ENCODE results near the gene UNC45A.
A peak's percentile ranks its signal among the peaks of the same experiment; 100 is the strongest.

UNC45A gene

GRCh38 chr15:90954712-90955623, 19.9 kb downstream of the UNC45A start, which contains the start of gene RCCD1:
Gene RCCD1, plus strand, starts transcription at chr15:90954884. Its CDS starts 1,851 bp downstream, at chr15:90956735.
- Histone ChIP-seq H3K4me3 (ENCODE audit: low read length) (peak within 1 kb of the TSS; percentile 76), H2BK5ac (ENCODE audit: low read length) (peak within 1 kb of the TSS; percentile 70), H3K36me3 (ENCODE audit: control insufficient read depth, insufficient read depth, low read length) (peaks cover 8% of the 10 kb centered on the region), H3K79me2 (ENCODE audit: control insufficient read depth, insufficient read depth, low read length) (no peaks in the 10 kb centered on the region), H3K4me1 (ENCODE audit: control insufficient read depth, low read depth, low read length) (peaks cover 3% of the 10 kb centered on the region), H2AK5ac (ENCODE audit: low read length) (no peak within 1 kb of the TSS), H3K4ac (ENCODE audit: low read depth, low read length) (peak within 1 kb of the TSS; percentile 56), H2BK15ac (replicated peaks; ENCODE audit: low read depth) (no peak within 1 kb of the TSS), H3K4me2 (ENCODE audit: low read length) (peak within 1 kb of the TSS; percentile 72), H3K9ac (ENCODE audit: low read length) (peak within 1 kb of the TSS; percentile 97), H3K23ac (ENCODE audit: low read length) (no peak within 1 kb of the TSS), H3K27me3 (ENCODE audit: insufficient read depth, low read length, poor library complexity) (no peaks in the 10 kb centered on the region), H4K8ac (ENCODE audit: low read depth, low read length) (no peak within 1 kb of the TSS), H3K27ac (ENCODE audit: low read depth, low read length) (peak within 1 kb of the TSS; percentile 90), H3K56ac (ENCODE audit: low read length) (peak within 1 kb of the TSS; percentile 96), H4K5ac (ENCODE audit: low read length) (no peak within 1 kb of the TSS), H2BK120ac (ENCODE audit: low read depth, low read length) (no peak within 1 kb of the TSS), H3K79me1 (ENCODE audit: low read length) (peaks cover 2% of the 10 kb centered on the region), H3K18ac (ENCODE audit: low read length) (peak within 1 kb of the TSS; percentile 69)
- no CpG with 5 or more reads among the region's 69 CpGs for WGBS (ENCODE audit: extremely low coverage, insufficient coverage, low lambda C conversion rate)
- DNase-seq = peak; percentile 98

DNA sequence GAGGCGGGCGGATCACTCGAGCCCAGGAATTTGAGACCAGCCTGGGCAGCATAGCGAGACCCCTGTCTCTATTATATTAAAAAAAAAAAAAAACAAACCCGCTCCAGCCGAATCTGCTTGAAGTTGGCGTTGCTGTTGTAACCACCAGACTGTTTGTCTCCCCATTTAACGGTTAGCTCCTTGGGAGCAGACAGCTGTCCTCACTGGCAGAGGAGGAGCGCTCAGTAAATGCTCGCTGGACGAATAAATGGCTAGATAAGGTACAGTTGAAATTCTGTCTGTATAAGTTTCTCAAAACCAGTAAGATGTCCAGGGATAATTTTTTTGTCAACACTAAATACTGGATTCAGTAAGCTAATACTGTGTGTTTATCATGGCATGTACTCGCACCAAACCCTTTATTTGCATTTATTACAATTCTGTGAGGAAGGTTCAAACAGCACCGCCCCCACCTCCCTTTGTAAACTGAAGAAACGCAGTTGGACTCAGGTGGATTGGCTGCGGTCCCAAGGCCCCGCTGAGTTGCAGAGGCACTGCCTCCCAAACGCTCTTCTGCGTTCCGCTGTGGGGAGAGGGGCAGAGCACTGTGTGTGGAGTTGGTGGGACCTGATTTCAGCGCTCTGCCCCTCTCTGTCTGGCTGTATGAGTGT, 20.7 kb downstream of the UNC45A start:
- peaks cover 3% of the 10 kb centered on the region for H3K4me1 ChIP-seq (ENCODE audit: control insufficient read depth, low read depth, low read length)
- no peak overlapping the region for H4K5ac ChIP-seq (ENCODE audit: low read length)
- DNase-seq = no peak
- no peak overlapping the region for H3K27ac ChIP-seq (ENCODE audit: low read depth, low read length)
- H2AK5ac ChIP-seq (ENCODE audit: low read length) = peak overlapping the region; percentile 84
- no peak overlapping the region for H2BK120ac ChIP-seq (ENCODE audit: low read depth, low read length)
- peak overlapping the region; percentile 96 for H3K56ac ChIP-seq (ENCODE audit: low read length)
- peak overlapping the region; percentile 56 for H3K4ac ChIP-seq (ENCODE audit: low read depth, low read length)
- no peak overlapping the region for H3K4me3 ChIP-seq (ENCODE audit: low read length)
- H3K18ac ChIP-seq (ENCODE audit: low read length) = no peak overlapping the region
- H4K8ac ChIP-seq (ENCODE audit: low read depth, low read length) = no peak overlapping the region
- no peaks in the 10 kb centered on the region for H3K27me3 ChIP-seq (ENCODE audit: insufficient read depth, low read length, poor library complexity)
- H2BK5ac ChIP-seq (ENCODE audit: low read length) = no peak overlapping the region
- peak overlapping the region; percentile 48 for H3K23ac ChIP-seq (ENCODE audit: low read length)
- no CpG with 5 or more reads among the region's 20 CpGs for WGBS (ENCODE audit: extremely low coverage, insufficient coverage, low lambda C conversion rate)
- H2BK15ac ChIP-seq (replicated peaks; ENCODE audit: low read depth) = no peak overlapping the region
- H3K36me3 ChIP-seq (ENCODE audit: control insufficient read depth, insufficient read depth, low read length) = peaks cover 4% of the 10 kb centered on the region
- peaks cover 2% of the 10 kb centered on the region for H3K79me1 ChIP-seq (ENCODE audit: low read length)
- no peaks in the 10 kb centered on the region for H3K79me2 ChIP-seq (ENCODE audit: control insufficient read depth, insufficient read depth, low read length)
- peak overlapping the region; percentile 97 for H3K9ac ChIP-seq (ENCODE audit: low read length)
- H3K4me2 ChIP-seq (ENCODE audit: low read length) = peak overlapping the region; percentile 43

DNA sequence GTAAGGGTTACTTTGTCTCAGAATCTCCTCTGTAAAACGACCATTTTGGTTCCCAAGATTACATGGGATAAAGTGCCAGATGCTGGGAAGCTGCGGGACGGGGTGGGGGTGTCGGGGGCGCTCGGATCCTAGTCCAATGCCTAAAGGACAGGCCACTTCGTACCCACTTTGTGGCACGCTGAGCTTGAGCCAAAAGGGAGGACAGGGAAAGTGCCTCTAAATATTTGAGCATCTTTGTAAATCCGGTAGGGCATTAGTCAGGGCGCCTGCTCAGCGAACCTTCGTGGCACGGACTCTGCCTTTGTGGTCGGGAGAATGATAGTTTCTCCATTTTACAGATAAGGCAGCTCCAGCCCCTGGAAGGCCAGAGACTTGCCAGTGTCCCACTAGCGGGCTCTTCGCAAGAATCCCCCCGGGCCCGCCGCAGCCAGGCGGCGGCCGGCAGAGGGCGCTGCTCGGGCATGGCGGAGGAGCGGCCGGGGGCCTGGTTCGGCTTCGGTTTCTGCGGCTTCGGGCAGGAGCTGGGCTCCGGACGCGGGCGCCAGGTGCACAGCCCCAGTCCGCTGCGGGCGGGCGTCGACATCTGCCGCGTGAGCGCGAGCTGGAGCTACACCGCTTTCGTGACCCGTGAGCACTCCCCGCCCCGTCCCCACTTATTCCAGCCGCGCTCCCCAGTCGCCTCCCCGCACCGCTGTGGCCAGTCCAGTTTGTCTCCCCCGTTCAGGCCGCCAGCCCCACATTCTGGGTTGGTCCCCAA, 21.4 kb downstream of the UNC45A start:
- Histone ChIP-seq H3K79me1 (ENCODE audit: low read length) (peaks cover 2% of the 10 kb centered on the region), H3K4me2 (ENCODE audit: low read length) (peak overlapping the region; percentile 90), H3K4me1 (ENCODE audit: control insufficient read depth, low read depth, low read length) (peaks cover 3% of the 10 kb centered on the region), H2BK120ac (ENCODE audit: low read depth, low read length) (no peak overlapping the region), H3K23ac (ENCODE audit: low read length) (peak overlapping the region; percentile 94), H2AK5ac (ENCODE audit: low read length) (no peak overlapping the region), H2BK5ac (ENCODE audit: low read length) (no peak overlapping the region), H3K56ac (ENCODE audit: low read length) (peak overlapping the region; percentile 91), H3K9ac (ENCODE audit: low read length) (peak overlapping the region; percentile 85), H3K36me3 (ENCODE audit: control insufficient read depth, insufficient read depth, low read length) (peaks cover 4% of the 10 kb centered on the region), H3K4ac (ENCODE audit: low read depth, low read length) (peak overlapping the region; percentile 0), H3K4me3 (ENCODE audit: low read length) (peak overlapping the region; percentile 54), H3K79me2 (ENCODE audit: control insufficient read depth, insufficient read depth, low read length) (no peaks in the 10 kb centered on the region), H3K18ac (ENCODE audit: low read length) (peak overlapping the region; percentile 29), H4K8ac (ENCODE audit: low read depth, low read length) (no peak overlapping the region), H3K27ac (ENCODE audit: low read depth, low read length) (no peak overlapping the region), H3K27me3 (ENCODE audit: insufficient read depth, low read length, poor library complexity) (no peaks in the 10 kb centered on the region), H4K5ac (ENCODE audit: low read length) (no peak overlapping the region), H2BK15ac (replicated peaks; ENCODE audit: low read depth) (no peak overlapping the region)
- DNase-seq = peak; percentile 88
- WGBS (ENCODE audit: extremely low coverage, insufficient coverage, low lambda C conversion rate) = no CpG with 5 or more reads among the region's 56 CpGs

DNA sequence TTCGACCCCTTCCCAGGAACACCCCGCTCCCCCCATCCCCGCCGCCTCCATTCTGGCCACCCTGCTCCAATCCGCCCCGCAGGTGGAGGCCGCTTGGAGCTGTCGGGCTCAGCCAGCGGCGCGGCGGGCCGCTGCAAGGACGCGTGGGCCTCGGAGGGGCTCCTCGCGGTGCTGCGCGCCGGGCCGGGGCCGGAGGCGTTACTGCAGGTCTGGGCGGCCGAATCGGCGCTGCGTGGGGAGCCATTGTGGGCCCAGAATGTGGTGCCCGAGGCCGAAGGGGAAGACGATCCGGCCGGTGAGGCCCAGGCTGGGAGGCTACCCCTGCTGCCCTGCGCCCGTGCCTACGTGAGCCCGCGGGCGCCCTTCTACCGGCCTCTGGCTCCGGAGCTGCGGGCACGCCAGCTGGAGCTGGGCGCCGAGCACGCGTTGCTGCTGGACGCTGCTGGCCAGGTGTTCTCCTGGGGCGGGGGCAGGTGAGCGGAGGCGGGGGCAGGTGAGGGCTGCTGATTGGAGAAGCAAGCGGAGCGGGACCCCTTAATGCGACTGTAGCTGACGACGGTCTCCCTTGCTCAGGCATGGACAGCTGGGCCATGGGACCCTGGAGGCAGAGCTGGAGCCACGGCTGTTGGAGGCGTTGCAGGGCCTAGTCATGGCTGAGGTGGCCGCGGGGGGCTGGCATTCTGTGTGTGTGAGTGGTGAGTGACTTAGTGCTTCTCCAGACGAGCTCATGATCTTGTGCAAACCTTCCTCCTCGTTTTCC, 22.1 kb downstream of the UNC45A start:
- H3K27me3 ChIP-seq (ENCODE audit: insufficient read depth, low read length, poor library complexity) = no peaks in the 10 kb centered on the region
- no CpG with 5 or more reads among the region's 63 CpGs for WGBS (ENCODE audit: extremely low coverage, insufficient coverage, low lambda C conversion rate)
- H2BK5ac ChIP-seq (ENCODE audit: low read length) = no peak overlapping the region
- peaks cover 2% of the 10 kb centered on the region for H3K79me1 ChIP-seq (ENCODE audit: low read length)
- H3K18ac ChIP-seq (ENCODE audit: low read length) = peak overlapping the region; percentile 29
- H3K79me2 ChIP-seq (ENCODE audit: control insufficient read depth, insufficient read depth, low read length) = no peaks in the 10 kb centered on the region
- peak overlapping the region; percentile 54 for H3K4me3 ChIP-seq (ENCODE audit: low read length)
- peaks cover 3% of the 10 kb centered on the region for H3K4me1 ChIP-seq (ENCODE audit: control insufficient read depth, low read depth, low read length)
- no peak overlapping the region for H3K4ac ChIP-seq (ENCODE audit: low read depth, low read length)
- no peak overlapping the region for H4K5ac ChIP-seq (ENCODE audit: low read length)
- peak overlapping the region; percentile 90 for H3K4me2 ChIP-seq (ENCODE audit: low read length)
- peak overlapping the region; percentile 94 for H3K23ac ChIP-seq (ENCODE audit: low read length)
- DNase-seq = peak; percentile 42
- H2BK120ac ChIP-seq (ENCODE audit: low read depth, low read length) = no peak overlapping the region
- no peak overlapping the region for H4K8ac ChIP-seq (ENCODE audit: low read depth, low read length)
- peak overlapping the region; percentile 85 for H3K9ac ChIP-seq (ENCODE audit: low read length)
- no peak overlapping the region for H3K27ac ChIP-seq (ENCODE audit: low read depth, low read length)
- H2AK5ac ChIP-seq (ENCODE audit: low read length) = no peak overlapping the region
- no peak overlapping the region for H2BK15ac ChIP-seq (replicated peaks; ENCODE audit: low read depth)
- H3K56ac ChIP-seq (ENCODE audit: low read length) = peak overlapping the region; percentile 91
- H3K36me3 ChIP-seq (ENCODE audit: control insufficient read depth, insufficient read depth, low read length) = peaks cover 4% of the 10 kb centered on the region

- peaks cover 3% of the 10 kb centered on the region for H3K4me1 ChIP-seq (ENCODE audit: control insufficient read depth, low read depth, low read length)
- H3K56ac ChIP-seq (ENCODE audit: low read length) = peak overlapping the region; percentile 91
- H3K36me3 ChIP-seq (ENCODE audit: control insufficient read depth, insufficient read depth, low read length) = peaks cover 4% of the 10 kb centered on the region
- H3K4me2 ChIP-seq (ENCODE audit: low read length) = no peak overlapping the region
- H4K5ac ChIP-seq (ENCODE audit: low read length) = no peak overlapping the region
- H3K79me1 ChIP-seq (ENCODE audit: low read length) = peaks cover 2% of the 10 kb centered on the region
- H3K27ac ChIP-seq (ENCODE audit: low read depth, low read length) = no peak overlapping the region
- peak overlapping the region; percentile 80 for H3K23ac ChIP-seq (ENCODE audit: low read length)
- no peak overlapping the region for H2BK120ac ChIP-seq (ENCODE audit: low read depth, low read length)
- no peak overlapping the region for H2BK5ac ChIP-seq (ENCODE audit: low read length)
- H4K8ac ChIP-seq (ENCODE audit: low read depth, low read length) = no peak overlapping the region
- H3K9ac ChIP-seq (ENCODE audit: low read length) = peak overlapping the region; percentile 40
- no CpG with 5 or more reads among the region's 6 CpGs for WGBS (ENCODE audit: extremely low coverage, insufficient coverage, low lambda C conversion rate)
- no peak for DNase-seq
- no peak overlapping the region for H3K4ac ChIP-seq (ENCODE audit: low read depth, low read length)
- no peak overlapping the region for H3K18ac ChIP-seq (ENCODE audit: low read length)
- no peaks in the 10 kb centered on the region for H3K27me3 ChIP-seq (ENCODE audit: insufficient read depth, low read length, poor library complexity)
- H3K79me2 ChIP-seq (ENCODE audit: control insufficient read depth, insufficient read depth, low read length) = no peaks in the 10 kb centered on the region
- no peak overlapping the region for H2BK15ac ChIP-seq (replicated peaks; ENCODE audit: low read depth)
- H3K4me3 ChIP-seq (ENCODE audit: low read length) = no peak overlapping the region
- no peak overlapping the region for H2AK5ac ChIP-seq (ENCODE audit: low read length)
Observed at GRCh38 chr15:90957791-90958190, 22.7 kb downstream of the UNC45A start.

Measured in mesendoderm (in vitro differentiated cells).